Measurements from ENCODE around the gene KCTD17.

KCTD17 gene

GRCh38 chr22:37051391-37052385 lies at the start of gene KCTD17:
KCTD17 (plus strand) TSS chr22:37051742; CDS start chr22:37051761, 19 bp downstream.
- DNase-seq: peak; percentile 82

- DNase-seq: no peak
Measured at GRCh38 chr22:37001826-37002225, 49.7 kb upstream of the KCTD17 start.

- no peak for DNase-seq
Measured at GRCh38 chr22:37002633-37003032, 48.9 kb upstream of the KCTD17 start.

GRCh38 chr22:37007651-37008050 lies 43.9 kb upstream of the KCTD17 start:
- peak; percentile 43 for DNase-seq

GRCh38 chr22:37008365-37008764 lies 43.2 kb upstream of the KCTD17 start:
- no peak for DNase-seq

GRCh38 chr22:37009490-37009889 lies 42.1 kb upstream of the KCTD17 start:
- no peak for DNase-seq

- DNase-seq: no peak
Measured at GRCh38 chr22:37010174-37010573, 41.4 kb upstream of the KCTD17 start.

GRCh38 chr22:37010976-37011375 lies 40.6 kb upstream of the KCTD17 start:
- no peak for DNase-seq

GRCh38 chr22:37011472-37011871 lies 40.1 kb upstream of the KCTD17 start:
- no peak for DNase-seq

- no peak for DNase-seq
Measured at GRCh38 chr22:37012262-37012904, 39.2 kb upstream of the KCTD17 start.

- DNase-seq: no peak
Measured at GRCh38 chr22:37012956-37013355, 38.6 kb upstream of the KCTD17 start.

- DNase-seq: no peak
Measured at GRCh38 chr22:37014415-37014806, 37.1 kb upstream of the KCTD17 start.

GRCh38 chr22:37014835-37015586 lies 36.5 kb upstream of the KCTD17 start:
- DNase-seq: no peak

GRCh38 chr22:37015587-37015878 lies 36.0 kb upstream of the KCTD17 start:
- DNase-seq: no peak

GRCh38 chr22:37016134-37016910 lies 35.2 kb upstream of the KCTD17 start:
- no peak for DNase-seq

- DNase-seq: no peak
Measured at GRCh38 chr22:37017356-37017755, 34.2 kb upstream of the KCTD17 start.

- no peak for DNase-seq
Measured at GRCh38 chr22:37018086-37018814, 33.3 kb upstream of the KCTD17 start.

- peak; percentile 82 for DNase-seq
Measured at GRCh38 chr22:37018815-37019308, 32.7 kb upstream of the KCTD17 start.

- DNase-seq: peak; percentile 92
Measured at GRCh38 chr22:37019309-37020191, 32.0 kb upstream of the KCTD17 start, which contains the start of the genes MPST and TST. MPST (plus strand) TSS chr22:37019742; CDS start chr22:37019837, 95 bp downstream. TST (minus strand) TSS chr22:37019447; CDS start chr22:37018732, 715 bp downstream.

GRCh38 chr22:37020192-37020479 lies 31.4 kb upstream of the KCTD17 start:
- DNase-seq: peak; percentile 70

- no peak for DNase-seq
Measured at GRCh38 chr22:37021041-37021440, 30.5 kb upstream of the KCTD17 start.
